Measurements from ENCODE around the gene BCORL1.

BCORL1 gene, protein sequence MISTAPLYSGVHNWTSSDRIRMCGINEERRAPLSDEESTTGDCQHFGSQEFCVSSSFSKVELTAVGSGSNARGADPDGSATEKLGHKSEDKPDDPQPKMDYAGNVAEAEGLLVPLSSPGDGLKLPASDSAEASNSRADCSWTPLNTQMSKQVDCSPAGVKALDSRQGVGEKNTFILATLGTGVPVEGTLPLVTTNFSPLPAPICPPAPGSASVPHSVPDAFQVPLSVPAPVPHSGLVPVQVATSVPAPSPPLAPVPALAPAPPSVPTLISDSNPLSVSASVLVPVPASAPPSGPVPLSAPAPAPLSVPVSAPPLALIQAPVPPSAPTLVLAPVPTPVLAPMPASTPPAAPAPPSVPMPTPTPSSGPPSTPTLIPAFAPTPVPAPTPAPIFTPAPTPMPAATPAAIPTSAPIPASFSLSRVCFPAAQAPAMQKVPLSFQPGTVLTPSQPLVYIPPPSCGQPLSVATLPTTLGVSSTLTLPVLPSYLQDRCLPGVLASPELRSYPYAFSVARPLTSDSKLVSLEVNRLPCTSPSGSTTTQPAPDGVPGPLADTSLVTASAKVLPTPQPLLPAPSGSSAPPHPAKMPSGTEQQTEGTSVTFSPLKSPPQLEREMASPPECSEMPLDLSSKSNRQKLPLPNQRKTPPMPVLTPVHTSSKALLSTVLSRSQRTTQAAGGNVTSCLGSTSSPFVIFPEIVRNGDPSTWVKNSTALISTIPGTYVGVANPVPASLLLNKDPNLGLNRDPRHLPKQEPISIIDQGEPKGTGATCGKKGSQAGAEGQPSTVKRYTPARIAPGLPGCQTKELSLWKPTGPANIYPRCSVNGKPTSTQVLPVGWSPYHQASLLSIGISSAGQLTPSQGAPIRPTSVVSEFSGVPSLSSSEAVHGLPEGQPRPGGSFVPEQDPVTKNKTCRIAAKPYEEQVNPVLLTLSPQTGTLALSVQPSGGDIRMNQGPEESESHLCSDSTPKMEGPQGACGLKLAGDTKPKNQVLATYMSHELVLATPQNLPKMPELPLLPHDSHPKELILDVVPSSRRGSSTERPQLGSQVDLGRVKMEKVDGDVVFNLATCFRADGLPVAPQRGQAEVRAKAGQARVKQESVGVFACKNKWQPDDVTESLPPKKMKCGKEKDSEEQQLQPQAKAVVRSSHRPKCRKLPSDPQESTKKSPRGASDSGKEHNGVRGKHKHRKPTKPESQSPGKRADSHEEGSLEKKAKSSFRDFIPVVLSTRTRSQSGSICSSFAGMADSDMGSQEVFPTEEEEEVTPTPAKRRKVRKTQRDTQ (N-terminal part only)

DNA sequence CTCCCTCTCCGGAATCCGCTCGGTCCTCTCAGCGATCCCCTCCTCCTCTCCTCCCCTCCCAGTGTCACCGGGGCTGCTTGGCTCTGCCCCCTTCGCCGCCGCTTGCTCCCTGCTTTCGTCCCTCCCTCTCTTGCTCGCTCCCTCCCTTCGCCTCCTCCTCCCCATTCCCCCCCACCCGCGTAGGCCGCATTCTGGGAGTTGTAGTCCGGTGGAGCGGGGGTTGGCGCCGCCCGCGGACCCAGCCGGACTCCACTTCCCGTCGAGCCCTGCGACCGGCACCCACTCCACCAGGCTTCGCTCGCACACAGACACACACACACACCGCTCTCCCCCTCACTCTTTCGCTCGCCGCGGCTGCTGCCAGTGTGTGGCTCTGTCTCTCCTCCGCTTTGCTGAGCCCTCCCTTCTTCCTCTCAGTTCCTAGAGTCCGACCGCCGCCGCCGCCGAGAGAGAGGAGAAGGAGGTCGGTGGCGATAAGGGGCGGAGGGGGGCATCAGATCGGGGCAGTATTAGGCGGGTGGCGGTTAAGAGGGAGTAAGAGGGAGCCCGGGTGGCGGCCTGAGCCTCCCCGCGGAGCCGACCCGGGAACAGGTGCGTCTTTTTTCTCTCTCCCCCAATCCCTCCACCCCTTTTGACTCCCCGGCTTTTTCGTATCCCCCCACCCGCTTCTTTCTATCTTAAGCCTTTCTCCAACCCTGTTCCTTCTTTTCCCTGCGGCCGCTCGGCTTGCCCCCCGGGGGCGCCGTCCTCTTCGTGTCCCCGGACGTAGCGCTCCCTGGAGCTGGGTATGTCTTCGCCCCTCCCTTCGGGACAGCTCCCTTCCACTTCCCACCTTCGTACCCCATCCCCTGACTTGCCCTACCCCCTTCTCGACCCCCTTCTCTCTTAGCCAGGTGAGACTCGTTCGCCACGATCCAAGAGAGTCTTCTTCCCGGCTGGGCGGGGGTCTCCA lies at the start of gene BCORL1:
TSS of gene BCORL1 (plus strand) at position 336 of the 952 bp plus-strand sequence. CDS start 22,597 bp downstream, outside the sequence.
- DNase-seq (ENCODE audit: low read depth), result peak; percentile 57

DNA sequence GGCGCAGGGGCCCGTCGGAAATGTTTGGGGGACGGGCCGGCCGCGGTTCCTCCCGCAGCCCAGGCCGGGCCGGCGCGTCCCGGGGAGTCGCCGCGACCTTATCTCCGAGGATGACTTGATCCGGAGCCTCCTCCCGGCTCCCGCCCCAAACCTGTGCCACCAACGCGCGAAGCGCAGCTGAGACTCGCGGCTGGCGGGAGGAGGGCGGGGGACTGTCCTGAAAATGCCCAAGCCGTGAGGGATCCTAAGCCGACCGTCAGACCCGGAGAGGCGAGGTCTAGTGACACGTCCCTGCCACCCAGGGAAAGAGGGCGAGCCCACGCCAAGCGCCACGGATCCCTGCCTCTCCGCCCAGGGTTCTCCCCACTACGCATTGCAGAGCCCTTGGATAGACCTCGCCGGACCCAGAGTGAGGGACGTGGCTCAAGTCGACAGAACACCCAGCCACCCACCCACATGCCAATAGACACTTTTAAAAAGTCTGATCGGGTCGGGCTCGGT lies 49.6 kb upstream of the BCORL1 start:
- DNase-seq (ENCODE audit: low read depth), result no peak

DNA sequence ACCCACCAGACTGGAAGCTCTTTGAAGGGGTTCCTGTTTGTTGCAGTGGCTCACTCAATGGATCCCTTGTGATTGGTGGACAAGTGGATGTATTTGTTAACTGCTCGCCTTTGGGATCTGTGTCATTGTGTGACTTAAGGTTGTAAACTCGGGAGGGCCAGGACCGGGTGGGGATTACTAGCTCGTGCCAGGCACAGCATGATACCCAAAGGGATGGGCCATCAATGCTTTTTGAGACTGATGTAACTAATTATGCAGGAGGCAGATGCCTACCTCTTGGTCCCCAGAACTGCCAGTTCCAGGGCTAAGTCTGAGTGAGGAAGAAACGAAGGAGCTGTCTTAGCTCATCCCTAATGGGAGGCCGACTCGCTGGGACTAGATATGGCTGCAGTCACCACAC lies 48.7 kb upstream of the BCORL1 start:
- DNase-seq (ENCODE audit: low read depth), result no peak

DNA sequence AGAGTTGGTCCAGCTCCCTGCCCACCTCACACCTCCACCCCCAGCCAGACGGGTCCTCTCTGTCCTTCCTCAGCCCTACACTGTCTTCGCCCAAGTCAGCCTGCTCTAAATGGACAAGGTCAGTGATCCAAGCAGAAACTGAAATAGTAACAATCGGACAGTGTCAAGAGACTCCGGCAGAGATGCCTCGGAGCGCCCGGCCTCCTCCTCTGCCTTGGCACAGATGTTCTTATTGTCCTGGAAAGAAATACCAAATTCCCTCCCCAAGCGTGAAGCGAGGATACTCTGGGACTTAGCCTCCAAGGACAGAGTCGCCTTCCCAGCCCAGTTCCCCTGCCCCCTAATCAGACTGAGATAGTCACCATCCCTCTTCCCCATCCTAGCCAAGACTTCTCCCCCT lies 48.0 kb upstream of the BCORL1 start:
- no peak for DNase-seq (ENCODE audit: low read depth)

DNA sequence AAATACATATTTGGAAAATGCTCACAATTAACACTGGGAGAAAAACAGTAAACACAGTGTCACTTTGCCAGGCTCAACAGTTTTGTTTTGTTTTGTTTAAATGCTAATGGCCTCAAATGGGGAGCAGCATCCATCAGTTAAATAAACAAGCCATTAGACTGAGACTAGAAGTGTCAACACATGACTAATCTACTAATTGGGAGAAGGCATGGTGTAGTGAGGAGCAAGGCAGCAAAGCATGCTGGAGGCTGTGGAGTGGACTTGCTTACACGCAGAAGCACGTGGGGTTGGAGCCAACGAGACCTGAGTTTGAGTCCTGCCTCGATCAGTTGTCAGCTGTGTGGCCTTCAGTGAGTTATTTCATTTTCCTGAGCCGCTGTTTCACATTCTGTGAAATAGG lies 47.5 kb upstream of the BCORL1 start:
- no peak for DNase-seq (ENCODE audit: low read depth)

DNA sequence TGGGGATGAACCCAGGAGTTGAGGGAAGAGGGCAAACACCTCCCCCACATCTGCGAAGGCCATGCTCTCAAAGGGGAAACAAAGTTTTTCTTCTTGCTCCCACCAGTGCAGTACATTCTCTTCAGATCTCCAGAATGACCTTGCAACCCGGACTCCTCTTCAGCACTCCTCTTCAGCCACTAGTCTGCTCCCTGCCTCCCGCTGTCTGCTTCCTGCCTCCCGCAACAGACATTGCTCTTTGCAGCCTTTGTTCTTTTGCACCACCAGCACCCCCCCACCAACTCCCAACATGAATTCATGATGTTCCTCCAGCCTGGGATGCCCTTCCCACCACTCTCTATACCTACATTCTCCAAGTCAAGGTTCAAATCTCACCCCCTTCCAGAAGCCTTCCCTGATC lies 44.4 kb upstream of the BCORL1 start:
- DNase-seq (ENCODE audit: low read depth), result no peak

DNA sequence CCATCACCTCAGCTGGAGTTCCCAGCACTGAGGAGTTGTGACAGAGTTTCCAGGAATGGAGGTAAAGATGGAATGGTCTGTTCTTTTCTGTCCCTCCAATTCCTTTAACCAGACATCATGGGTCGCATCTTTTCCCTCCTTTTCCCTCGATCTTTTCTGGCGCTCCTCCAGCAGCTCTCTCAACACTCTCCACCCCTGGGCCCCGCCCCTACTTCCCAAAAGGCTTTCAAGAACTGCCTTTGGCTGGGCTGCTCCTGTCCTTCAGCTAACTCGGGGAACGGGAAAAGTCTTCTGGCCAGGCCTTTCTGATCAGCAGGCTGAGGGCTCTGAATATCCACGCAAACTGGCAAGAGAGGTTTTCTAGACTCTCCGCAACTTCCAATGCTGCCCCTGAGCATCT lies 42.4 kb upstream of the BCORL1 start:
- DNase-seq (ENCODE audit: low read depth), result no peak

DNA sequence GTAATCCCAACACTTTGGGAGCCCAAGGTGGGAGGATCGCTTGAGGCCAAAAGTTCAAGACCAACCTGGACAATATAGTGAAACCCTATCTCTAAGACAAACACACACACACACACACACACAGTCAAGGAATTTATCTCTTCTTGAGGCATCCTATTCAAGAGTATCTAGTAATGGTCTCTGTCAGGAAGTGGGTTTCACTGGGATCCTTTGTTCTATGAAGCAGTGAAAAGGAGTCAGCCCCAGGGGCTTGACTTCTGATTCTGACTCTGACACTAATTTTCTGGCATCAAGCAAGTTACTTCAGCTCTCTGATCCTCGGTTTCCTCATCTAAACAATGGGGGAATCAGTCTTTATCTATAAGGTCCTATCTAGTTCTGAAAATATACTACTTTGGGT lies 41.7 kb upstream of the BCORL1 start:
- no peak for DNase-seq (ENCODE audit: low read depth)

DNA sequence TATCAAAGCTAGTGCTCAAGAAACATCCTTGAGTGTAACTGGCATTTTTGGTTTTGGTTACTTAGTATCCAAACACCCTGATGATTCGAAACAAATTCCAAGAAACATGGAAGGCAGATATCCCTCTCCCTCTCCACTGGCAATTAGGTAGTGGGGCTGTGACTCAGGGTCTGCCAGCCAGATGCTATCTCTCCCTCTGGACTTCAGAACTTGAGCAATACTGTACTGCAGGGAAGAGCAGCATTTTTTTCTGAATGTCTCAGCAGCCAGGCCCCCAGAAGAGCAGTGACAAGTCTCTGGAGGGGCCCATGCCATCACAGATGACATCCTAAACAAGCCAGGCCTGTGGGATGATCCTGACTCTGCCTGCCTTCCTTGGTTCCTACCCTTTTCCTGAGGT lies 37.3 kb upstream of the BCORL1 start:
- DNase-seq (ENCODE audit: low read depth), result no peak

DNA sequence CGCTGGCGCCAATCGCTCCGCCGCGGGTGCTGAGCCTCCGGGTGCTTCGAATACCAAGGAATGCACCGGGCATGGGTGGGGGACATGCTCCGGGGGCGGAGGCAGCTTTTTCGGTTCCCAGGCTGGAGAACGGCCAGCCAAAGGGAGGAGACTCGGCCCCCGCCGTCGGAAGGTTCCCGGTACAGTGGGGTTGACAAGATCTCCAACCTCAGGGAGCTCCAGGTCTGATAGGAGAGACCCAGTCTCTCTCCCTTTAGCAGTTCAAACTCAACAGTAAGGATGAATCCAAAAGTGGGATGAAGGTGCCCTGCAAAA lies 29.1 kb upstream of the BCORL1 start:
- no peak for DNase-seq (ENCODE audit: low read depth)

DNA sequence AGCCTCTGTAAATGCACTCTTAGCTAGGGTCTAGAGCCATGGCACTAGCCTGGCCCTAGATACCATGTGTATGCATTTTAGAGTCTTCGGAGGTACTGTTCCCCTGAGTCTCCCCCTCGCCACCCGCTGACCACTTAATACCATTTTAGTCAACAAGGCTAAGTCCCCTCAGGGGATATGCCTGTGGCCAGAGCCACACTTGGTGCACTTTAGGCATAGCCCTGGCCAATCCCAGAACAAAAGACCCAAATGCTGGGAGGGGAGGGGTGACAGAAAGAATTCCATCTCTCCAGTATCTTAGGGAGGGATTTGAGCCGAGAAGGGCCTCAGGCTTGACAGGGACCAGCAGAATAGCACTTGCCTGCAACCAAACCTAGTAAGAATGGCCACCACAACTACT lies 28.6 kb upstream of the BCORL1 start:
- no peak for DNase-seq (ENCODE audit: low read depth)

DNA sequence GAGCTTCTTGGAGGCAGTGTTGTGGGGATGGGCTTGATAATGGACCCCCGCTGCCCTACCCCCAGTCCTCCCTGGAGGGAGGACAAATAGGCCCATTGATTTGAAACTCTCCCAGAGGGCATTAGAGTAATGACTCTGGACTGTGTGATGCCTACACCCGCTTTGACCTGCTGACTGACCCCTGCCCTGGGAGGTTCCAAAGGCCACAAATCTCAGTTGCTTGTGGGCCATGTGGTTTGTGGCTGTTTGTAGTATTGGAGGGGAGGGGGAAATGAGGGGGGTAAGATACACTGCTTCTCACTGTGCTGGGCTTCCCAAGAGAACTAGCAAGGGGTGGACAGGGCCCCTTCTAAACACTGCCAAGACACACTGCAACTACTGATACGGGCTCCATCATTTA lies 27.6 kb upstream of the BCORL1 start:
- no peak for DNase-seq (ENCODE audit: low read depth)

DNA sequence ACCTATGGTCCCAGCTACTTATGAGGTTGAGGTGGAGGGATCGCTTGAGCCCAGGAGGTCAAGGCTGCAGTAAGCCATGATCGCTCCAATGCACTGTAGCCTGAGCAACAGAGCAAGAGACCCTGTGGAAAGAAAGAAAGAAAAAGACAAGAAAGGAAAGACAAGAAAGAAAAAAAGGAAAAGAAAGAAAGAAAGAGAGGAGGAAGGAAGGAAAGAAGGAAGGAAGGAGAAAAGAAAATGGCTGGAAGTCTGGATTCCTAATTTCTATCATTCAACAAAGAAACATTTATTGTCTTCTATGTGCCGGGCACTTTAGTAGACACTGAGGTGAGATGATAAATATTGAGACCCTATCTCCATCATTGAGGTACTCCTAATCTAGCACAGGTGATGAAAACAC lies 26.8 kb upstream of the BCORL1 start:
- no peak for DNase-seq (ENCODE audit: low read depth)

DNA sequence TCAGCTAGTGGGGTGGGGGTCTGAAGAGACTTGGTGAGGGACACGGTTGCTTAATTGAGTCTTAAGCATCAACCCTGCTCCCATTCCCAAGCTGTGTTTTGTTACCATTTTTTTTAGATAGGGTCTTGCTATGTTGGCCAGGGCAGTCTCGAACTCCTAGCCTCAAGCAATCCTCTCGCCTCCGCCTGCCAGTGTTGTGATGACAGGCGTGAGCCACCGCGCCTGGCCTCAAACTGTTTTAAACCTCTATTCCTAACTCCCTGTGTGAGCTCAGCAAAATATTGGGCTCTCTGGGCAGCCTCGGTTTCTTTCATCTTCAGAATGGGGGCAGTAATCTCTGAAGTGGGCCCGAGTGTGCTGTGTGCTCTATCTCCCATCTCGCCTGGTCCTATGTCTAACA lies 26.3 kb upstream of the BCORL1 start:
- DNase-seq (ENCODE audit: low read depth), result no peak

DNA sequence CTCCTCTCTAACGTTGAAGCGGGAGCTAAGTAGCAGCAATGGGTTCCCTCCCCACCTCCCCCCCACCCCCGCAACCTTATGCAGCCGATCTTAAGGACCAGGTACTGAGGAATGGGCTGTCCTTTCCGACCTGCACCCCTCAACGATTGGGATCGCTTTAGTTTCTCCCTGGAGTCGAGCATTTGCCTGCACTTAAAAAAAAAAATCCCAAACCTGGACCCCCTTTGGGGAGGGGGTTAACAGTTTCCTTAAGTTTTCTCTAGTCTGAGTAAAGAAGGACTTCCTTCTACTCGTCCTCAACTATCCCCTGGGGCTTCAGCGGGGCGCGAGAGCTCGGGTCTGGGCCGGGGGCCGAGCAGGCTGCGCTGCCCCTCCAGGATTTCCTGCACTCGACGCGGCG lies 25.7 kb upstream of the BCORL1 start:
- DNase-seq (ENCODE audit: low read depth), result no peak

DNA sequence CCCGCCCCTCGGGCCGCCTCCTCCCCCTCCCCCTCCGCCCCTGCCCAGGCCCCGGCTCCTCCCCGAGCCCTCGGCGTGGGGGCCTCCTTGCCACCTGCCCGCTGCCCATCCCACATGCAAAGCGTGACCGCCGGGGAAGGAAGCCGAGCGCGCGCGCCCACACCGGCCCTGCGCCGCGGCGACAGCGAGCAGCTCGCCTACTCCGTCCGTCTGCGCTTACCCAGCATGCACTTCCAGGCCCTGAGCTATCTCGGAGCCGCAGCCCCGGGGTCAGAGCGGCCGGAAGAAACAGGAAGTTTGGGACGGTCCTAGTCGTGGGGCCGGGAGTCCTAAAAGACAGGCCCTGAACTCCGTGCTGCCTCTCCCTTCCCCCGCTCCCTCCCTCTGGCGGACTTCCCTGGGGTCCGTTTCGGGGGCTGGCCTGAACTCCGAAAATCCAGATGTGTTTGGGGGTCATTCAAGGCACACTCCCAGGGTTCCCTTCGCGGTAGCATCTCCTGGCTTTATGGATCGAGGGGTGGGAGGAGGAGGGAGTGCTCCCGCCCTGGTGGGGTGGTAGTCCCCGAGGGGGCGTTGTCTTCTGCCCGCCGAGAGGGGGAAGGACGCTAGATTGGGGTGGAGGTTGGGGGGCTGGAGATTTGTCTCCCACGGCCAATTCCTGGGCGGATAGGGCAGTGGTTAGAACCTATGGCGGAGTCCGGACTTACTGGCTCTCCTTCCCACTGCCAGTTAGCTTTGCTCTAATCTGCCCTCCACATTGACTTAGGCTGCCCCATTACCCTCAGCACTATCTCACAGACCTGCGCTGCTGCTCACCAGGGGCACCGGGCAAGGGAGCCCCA lies 25.0 kb upstream of the BCORL1 start:
- DNase-seq (ENCODE audit: low read depth), result no peak

DNA sequence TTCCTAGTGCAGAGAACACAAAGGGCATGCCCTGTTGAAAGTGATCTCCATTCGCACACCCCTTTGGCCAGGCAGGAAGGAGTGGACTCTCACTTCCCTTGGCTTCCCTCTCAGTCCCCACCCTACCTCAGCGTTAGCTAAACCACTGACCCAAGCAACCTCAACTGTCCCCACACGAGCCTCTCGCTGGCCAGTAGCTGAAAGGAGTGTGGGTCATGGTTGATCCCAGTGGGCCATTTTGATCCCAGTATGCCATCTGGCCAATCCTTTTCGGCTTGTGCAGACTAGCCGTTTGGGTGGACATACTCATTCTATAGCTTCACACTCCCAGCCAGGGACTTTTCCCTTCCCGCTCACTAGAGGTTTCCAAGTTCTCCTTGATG lies 24.4 kb upstream of the BCORL1 start:
- no peak for DNase-seq (ENCODE audit: low read depth)

DNA sequence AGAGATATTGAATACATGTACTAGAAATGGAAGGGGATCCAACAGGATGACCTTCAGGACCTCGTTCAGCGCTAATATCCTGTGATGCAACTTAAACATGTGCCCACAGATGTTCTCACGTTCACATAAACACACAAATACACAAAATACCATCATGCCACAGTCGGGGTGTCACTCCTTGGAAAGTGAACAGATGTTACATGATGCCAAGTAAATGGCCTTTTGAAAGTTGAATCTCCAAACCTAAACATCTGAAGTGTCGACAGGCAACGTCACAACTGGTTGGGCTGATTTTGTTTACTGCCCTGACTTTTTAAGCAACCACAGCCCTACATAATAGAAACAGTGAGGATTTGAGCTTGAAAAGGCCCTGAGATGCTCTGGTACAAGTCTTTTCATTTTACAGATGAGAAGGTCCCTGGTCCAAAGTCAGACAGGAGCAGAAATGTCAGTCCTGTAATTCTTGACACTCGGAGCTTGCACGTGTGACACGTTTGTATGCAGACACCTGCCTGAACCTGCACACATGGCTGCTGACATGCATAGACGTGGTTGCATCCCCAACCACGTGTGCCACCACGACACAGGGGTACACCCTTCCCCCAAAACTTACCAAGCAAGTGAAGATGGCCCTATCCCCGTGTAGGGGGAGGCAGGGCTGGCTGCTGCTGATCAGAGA lies 23.5 kb upstream of the BCORL1 start:
- no peak for DNase-seq (ENCODE audit: low read depth)

DNA sequence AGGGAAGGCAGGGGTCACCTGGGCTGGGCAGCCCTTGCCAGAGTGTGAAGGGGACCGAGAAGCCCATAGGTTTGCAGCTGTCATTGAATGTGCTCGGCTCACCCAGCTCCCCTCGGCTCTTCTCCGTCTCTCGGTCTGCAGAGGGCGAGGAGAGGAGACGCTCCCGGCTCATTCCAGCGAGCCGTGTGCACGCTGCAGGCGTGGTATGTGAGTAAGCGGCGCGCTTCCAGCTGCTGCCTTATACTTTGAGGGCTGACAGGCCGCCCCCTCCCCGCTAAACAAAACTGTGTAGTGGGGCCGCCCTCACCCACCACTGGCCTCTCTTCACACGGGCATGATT lies 23.0 kb upstream of the BCORL1 start:
- DNase-seq (ENCODE audit: low read depth), result no peak
